ENCODE results near the gene ERGIC1. TPM values are rescaled to one million over a fixed set of nuclear protein-coding genes. Genes with fewer than 3 reads are reported as not detected.
A peak's percentile ranks its signal among the peaks of the same experiment; 100 is the strongest.

The ERGIC1 gene
- total and polyA plus RNA-seq, 2 of the 8 experiments (the other 6 are each of a cell fraction or from before 2014, with no cell fraction given): 95.3 to 106 TPM

- DNase-seq (ENCODE audit: low read depth in 1 of 2, low spot score in 2 of 2): no peak
- no peak overlapping the region for H3K4ac ChIP-seq (replicated peaks; ENCODE audit: insufficient read length, low read depth, low read length)
- no peak overlapping the region for H4K5ac ChIP-seq (ENCODE audit: insufficient read length, low read depth, low read length)
- no peak overlapping the region for H4K8ac ChIP-seq (ENCODE audit: extremely low read depth, insufficient read depth, low read length)
- no peak overlapping the region for H3K23ac ChIP-seq (ENCODE audit: insufficient read length)
- H3K36me3 ChIP-seq (ENCODE audit: control insufficient read depth in 2 of 4, insufficient read depth in 4 of 4, low read length in 3 of 4): no peaks in the 10 kb centered on the region; a peak in 1 of 8 replicates
- H2BK12ac ChIP-seq (ENCODE audit: low read depth, low read length): peak overlapping the region; percentile 42; the same call in 1 of the 2 replicates
- H2BK120ac ChIP-seq (replicated peaks; ENCODE audit: low read depth, low read length): no peak overlapping the region
- FAIRE-seq: no peak
- H3K27me3 ChIP-seq (replicated peaks in 1 of 4; ENCODE audit: control insufficient read depth in 3 of 4, extremely low read depth in 1 of 4, insufficient read depth in 3 of 4, low read length in 3 of 4): no peaks in the 10 kb centered on the region
- no peaks in the 10 kb centered on the region for H3K23me2 ChIP-seq (ENCODE audit: low read depth, low read length)
- H2AFZ ChIP-seq (ENCODE audit: low read length): no peak overlapping the region
- H2BK20ac ChIP-seq (ENCODE audit: low read length): peak overlapping the region; percentile 61; the same call in 1 of the 2 replicates
- H3K18ac ChIP-seq (ENCODE audit: extremely low read depth, low read length): no peak overlapping the region; the same call in 1 of the 2 replicates
- H2AK5ac ChIP-seq (ENCODE audit: low read depth, low read length): peak overlapping the region; percentile 100; the same call in 1 of the 2 replicates
- H3K79me1 ChIP-seq (ENCODE audit: low read depth, low read length): peaks cover 48% of the 10 kb centered on the region
- no peak overlapping the region for H3K4me3 ChIP-seq (ENCODE audit: extremely low read depth in 1 of 4, insufficient read depth in 2 of 4, low read depth in 3 of 4, low read length in 4 of 4)
- H3K9me3 ChIP-seq (ENCODE audit: insufficient read depth in 2 of 2, low read depth in 1 of 2, low read length in 1 of 2): no peaks in the 10 kb centered on the region
- H3K79me2 ChIP-seq (ENCODE audit: control insufficient read depth in 1 of 2, insufficient read depth in 2 of 2, low read length in 2 of 2): peaks cover 2 to 92% of the 10 kb centered on the region in 2 experiments; a peak in 2 of 4 replicates
- POLR2A ChIA-PET (ENCODE audit: partially characterized antibody): interaction anchor here (1.4 to 2.6 kb wide), 4 partner anchors 8 to 20 kb away, joined by 3 to 8 read pairs (median 5); no protein-coding TSS in a partner anchor
- no peak overlapping the region for H3K14ac ChIP-seq (ENCODE audit: insufficient read length)
- H2BK15ac ChIP-seq (ENCODE audit: low read length): peak overlapping the region; percentile 81; the same call in 1 of the 2 replicates
- H3K4me2 ChIP-seq (ENCODE audit: insufficient read depth in 1 of 2, low read depth in 2 of 2, low read length in 2 of 2): no peak overlapping the region
- H4K91ac ChIP-seq (replicated peaks; ENCODE audit: insufficient read length, low read length): no peak overlapping the region
- H3K9ac ChIP-seq (replicated peaks in 1 of 4; ENCODE audit: extremely low read depth in 1 of 4, low read depth in 3 of 4, low read length in 3 of 4): no peak overlapping the region
- 92% methylated on average over 18 of the region's 18 CpGs; no CpG with 5 or more reads in 1 of the 2 experiments for WGBS, 2 experiments (ENCODE audit: extremely low coverage in 1 of 2, insufficient coverage in 1 of 2, insufficient read length in 1 of 2, insufficient replicate concordance in 2 of 2, low coverage in 1 of 2, low lambda C conversion rate in 2 of 2, missing lambda C conversion rate in 1 of 2)
- H3K27ac ChIP-seq (ENCODE audit: low read depth, low read length): no peak overlapping the region
- CTCF ChIA-PET (ENCODE audit: partially characterized antibody): interaction anchor here (1.0 to 1.7 kb wide), 7 partner anchors 11 to 138 kb away, joined by 3 to 8 read pairs (median 4); partner anchors contain the start of gene DUSP1
- no peak overlapping the region for H3K56ac ChIP-seq (replicated peaks; ENCODE audit: insufficient read length, low read depth, low read length)
- H3K4me1 ChIP-seq (replicated peaks in 1 of 4; ENCODE audit: control insufficient read depth in 3 of 4, insufficient read depth in 4 of 4, low read length in 3 of 4): peaks cover 0 to 6% (median 1%) of the 10 kb centered on the region in 4 experiments; a peak in 4 of 7 replicates
- peaks cover 25 to 44% of the 10 kb centered on the region in 2 experiments for H4K20me1 ChIP-seq (replicated peaks in 1 of 2; ENCODE audit: control insufficient read depth in 1 of 2, insufficient read depth in 2 of 2, low read length in 2 of 2)
- peak overlapping the region; percentile 62; the same call in 1 of the 2 replicates for H2BK5ac ChIP-seq (ENCODE audit: low read depth, low read length)
- TF ChIP-seq HDAC6 (IDR thresholded peaks at IDR 0.05; ENCODE audit: low read depth, low read length): no peak
- no peak for TF ChIP-seq E2F6 (IDR thresholded peaks at IDR 0.05)
- TF ChIP-seq KDM1A (IDR thresholded peaks at IDR 0.05; ENCODE audit: borderline replicate concordance, low read length): no peak
- no peak for TF ChIP-seq SP1 (IDR thresholded peaks at IDR 0.05; ENCODE audit: low read depth, low read length)
- no peak for TF ChIP-seq POLR2AphosphoS5 (IDR thresholded peaks at IDR 0.05; ENCODE audit: low read depth, low read length)
- no peak for TF ChIP-seq RBBP5 (IDR thresholded peaks at IDR 0.05; ENCODE audit: borderline replicate concordance, low read depth, low read length)
- no peak for TF ChIP-seq GABPA (IDR thresholded peaks at IDR 0.05; ENCODE audit: borderline replicate concordance, insufficient read depth, low read length)
- no peak for TF ChIP-seq POU5F1 (IDR thresholded peaks at IDR 0.05; ENCODE audit: low read depth, low read length)
- TF ChIP-seq CHD2 (IDR thresholded peaks at IDR 0.05; ENCODE audit: low read length): no peak
- no peak for TF ChIP-seq YY1 (IDR thresholded peaks at IDR 0.05; ENCODE audit: low read depth, low read length)
- no peak for TF ChIP-seq MAX (IDR thresholded peaks at IDR 0.05)
Observed at GRCh38 chr5:172852490-172853354, 18.7 kb downstream of the ERGIC1 start.
